Activated B cell treated with CpG ODN at 0.5 μM for 24 hours (primary cell): ENCODE measurements around the gene HNRNPU. TPM values are rescaled to one million over a fixed set of nuclear protein-coding genes. Genes with fewer than 3 reads are reported as not detected.
A peak's percentile ranks its signal among the peaks of the same experiment; 100 is the strongest.

Source experiments
- ATAC-seq: fragments of 200-7000 bp; cut with Tn5 transposase; one replicate; pipeline ENCODE4 v1.10.0; 2021; ENCODE audit warnings: low read depth, mild to moderate bottlenecking, moderate library complexity
- CTCF ChIA-PET: fragments of 350-600 bp; sonication (Branson Sonifier 250); formaldehyde crosslinking; loops from one replicate; lab custom pipeline; 2021; ENCODE audit warnings: antibody characterized with exemption; lab: Charles Lee
- POLR2A ChIA-PET: fragments of 350-600 bp; sonication (Branson Sonifier 250); formaldehyde crosslinking; loops from one replicate; lab custom pipeline; 2021; ENCODE audit warnings: antibody characterized with exemption; lab: Charles Lee
- DNase-seq: peaks from one replicate; pipeline ENCODE4 v3.0.0; 2022
- H3K27ac Mint-ChIP-seq: one replicate; pipeline ENCODE4 v1.8.0; 2020; ENCODE audit warnings: mixed read lengths
- H3K27me3 Mint-ChIP-seq: one replicate; pipeline ENCODE4 v1.8.0; 2021; ENCODE audit warnings: mixed read lengths
- H3K36me3 Mint-ChIP-seq: one replicate; pipeline ENCODE4 v1.8.0; 2021; ENCODE audit warnings: low read depth, mixed read lengths
- H3K4me1 Mint-ChIP-seq: one replicate; pipeline ENCODE4 v1.8.0; 2021; ENCODE audit warnings: mixed read lengths
- H3K4me3 Mint-ChIP-seq: one replicate; pipeline ENCODE4 v1.8.0; 2020; ENCODE audit warnings: mild to moderate bottlenecking, mixed read lengths
- H3K9me3 Mint-ChIP-seq: one replicate; pipeline ENCODE4 v1.8.0; 2020; ENCODE audit warnings: mixed read lengths
- CTCF ChIP-seq: fragments of 200-600 bp; IDR thresholded peaks from one replicate; pipeline ENCODE4 v1.8.0; 2022; ENCODE audit warnings: antibody characterized with exemption, mild to moderate bottlenecking
- intact Hi-C: fragments of 100-400 bp; cut with micrococcal nuclease; formaldehyde crosslinking; loops from one replicate; pipeline ENCODE4 v1.15.1; 2024
- total RNA-seq: library from RNA; stranded (reverse); gene quantifications from 2 replicates; pipeline ENCODE4 v1.2.3, GENCODE V29; 2022

Gene HNRNPU
- total RNA-seq, 1 donor from 2014 or later = 424 TPM

GRCh38 chr1:244863491-244864252 is 671 bp downstream of the HNRNPU start:
- Mint-ChIP-seq H3K27me3 (no peaks in the 10 kb centered on the region), H3K36me3 (peaks cover 46% of the 10 kb centered on the region), H3K4me1 (peaks cover 44% of the 10 kb centered on the region), H3K9me3 (no peaks in the 10 kb centered on the region), H3K4me3 (peak overlapping the region; percentile 90), H3K27ac (peak overlapping the region; percentile 98)
- peak; percentile 57 for DNase-seq
- ChIA-PET POLR2A (interaction anchor here (0.5 to 8.8 kb wide), 29 partner anchors 11 to 1609 kb away, joined by 3 to 364 read pairs (median 6); partner anchors contain the start of genes CATSPERE, CEP170 and COX20), CTCF (interaction anchor here (0.6 to 7.8 kb wide), 10 partner anchors 15 to 179 kb away, joined by 3 to 56 read pairs (median 4); partner anchors contain the start of gene COX20)
- intact Hi-C loops = loop anchor here (1.0 to 10.0 kb wide), 14 partner anchors 28 to 1703 kb away; partner anchors contain the start of genes ADSS2, CNST, COX20 and KIF26B
- no peak for TF ChIP-seq CTCF
- ATAC-seq = peak; percentile 51

- ChIA-PET CTCF (interaction anchor here (1.2 to 7.8 kb wide), 6 partner anchors 27 to 179 kb away, joined by 3 to 56 read pairs (median 4); partner anchors contain the start of gene COX20), POLR2A (interaction anchor here (0.6 to 8.8 kb wide), 22 partner anchors 10 to 945 kb away, joined by 3 to 364 read pairs (median 8); partner anchors contain the start of gene COX20)
- peak; percentile 51 for ATAC-seq
- Mint-ChIP-seq H3K36me3 (peaks cover 54% of the 10 kb centered on the region), H3K27me3 (no peaks in the 10 kb centered on the region), H3K4me3 (peak overlapping the region; percentile 90), H3K4me1 (peaks cover 48% of the 10 kb centered on the region), H3K27ac (peak overlapping the region; percentile 94), H3K9me3 (no peaks in the 10 kb centered on the region)
- TF ChIP-seq CTCF = no peak
- peak; percentile 92 for DNase-seq
- intact Hi-C loops = loop anchor here (1.0 to 10.0 kb wide), 6 partner anchors 9 to 816 kb away; partner anchors contain the start of genes ADSS2 and KIF26B
These were observed 1.4 kb downstream of the HNRNPU start for GRCh38 chr1:244862699-244863490.

GRCh38 chr1:244862354-244862698 is 2.0 kb downstream of the HNRNPU start:
- H3K36me3 Mint-ChIP-seq = peaks cover 60% of the 10 kb centered on the region
- peaks cover 53% of the 10 kb centered on the region for H3K4me1 Mint-ChIP-seq
- H3K9me3 Mint-ChIP-seq = no peaks in the 10 kb centered on the region
- H3K4me3 Mint-ChIP-seq = peak overlapping the region; percentile 90
- ChIA-PET POLR2A (interaction anchor here (0.6 to 8.8 kb wide), 13 partner anchors 10 to 1158 kb away, joined by 4 to 364 read pairs (median 11); partner anchors contain the start of gene COX20), CTCF (interaction anchor here (0.8 to 7.8 kb wide), 5 partner anchors 11 to 180 kb away, joined by 3 to 56 read pairs (median 5); partner anchors contain the start of gene COX20)
- DNase-seq (no peak), ATAC-seq (no peak)
- no peak for TF ChIP-seq CTCF
- H3K27ac Mint-ChIP-seq = peak overlapping the region; percentile 94
- intact Hi-C loops = loop anchor here (1.0 to 10.0 kb wide), 5 partner anchors 8 to 815 kb away; partner anchors contain the start of gene KIF26B
- no peaks in the 10 kb centered on the region for H3K27me3 Mint-ChIP-seq

- Mint-ChIP-seq H3K9me3 (no peaks in the 10 kb centered on the region), H3K36me3 (peaks cover 66% of the 10 kb centered on the region), H3K27me3 (no peaks in the 10 kb centered on the region), H3K4me1 (peaks cover 57% of the 10 kb centered on the region), H3K4me3 (peak overlapping the region; percentile 90), H3K27ac (peak overlapping the region; percentile 75)
- intact Hi-C loops = loop anchor here (1.0 to 10.0 kb wide), 5 partner anchors 7 to 814 kb away; partner anchors contain the start of gene KIF26B
- ChIA-PET CTCF (interaction anchor here (0.8 to 7.8 kb wide), 5 partner anchors 10 to 181 kb away, joined by 4 to 56 read pairs (median 6); partner anchors contain the start of gene COX20), POLR2A (interaction anchor here (0.6 to 8.8 kb wide), 12 partner anchors 9 to 1157 kb away, joined by 4 to 364 read pairs (median 13); partner anchors contain the start of gene COX20)
- DNase-seq (no peak), ATAC-seq (no peak)
- TF ChIP-seq CTCF = no peak
These were observed 2.7 kb downstream of the HNRNPU start for GRCh38 chr1:244861683-244862082.
